ENCODE measurements around the gene RNF138.

Gene RNF138

GRCh38 chr18:32139835-32140283 lies 48.2 kb downstream of the RNF138 start:
- CTCF ChIA-PET = interaction anchor here (0.6 to 1.0 kb wide), 4 partner anchors 10 to 223 kb away, joined by 3 read pairs; no protein-coding TSS in a partner anchor
- Histone ChIP-seq H3K27ac (ENCODE audit: insufficient read depth in 1 of 2, low read depth in 1 of 2, low read length in 2 of 2, poor library complexity in 1 of 2, severe bottlenecking in 2 of 2) (no peak overlapping the region), H3K4me3 (ENCODE audit: control insufficient read depth in 1 of 7, extremely low read depth in 1 of 7, insufficient read depth in 4 of 7, low read depth in 2 of 7, low read length in 6 of 7) (no peak overlapping the region), H3K36me3 (ENCODE audit: control insufficient read depth in 4 of 4, insufficient read depth in 4 of 4, low read length in 3 of 4) (no peaks in the 10 kb centered on the region), H3K9me3 (ENCODE audit: control extremely low read depth in 1 of 5, control insufficient read depth in 4 of 5, insufficient read depth in 2 of 5, low read depth in 1 of 5, low read length in 4 of 5) (no peaks in the 10 kb centered on the region), H3K27me3 (replicated peaks in 2 of 5; ENCODE audit: control insufficient read depth in 4 of 5, insufficient read depth in 5 of 5, low read length in 4 of 5) (no peaks in the 10 kb centered on the region), H3K4me1 (ENCODE audit: control extremely low read depth in 1 of 4, control insufficient read depth in 4 of 4, insufficient read depth in 4 of 4, low read length in 3 of 4) (peaks cover 0 to 11% (median 5%) of the 10 kb centered on the region in 4 experiments)
- POLR2A ChIA-PET = no interaction called here
- WGBS (ENCODE audit: insufficient coverage) = 95% methylated on average over 24 of the region's 24 CpGs
- DNase-seq = no peak

GRCh38 chr18:32148185-32148870 lies 56.7 kb downstream of the RNF138 start:
- Histone ChIP-seq H3K4me1 (ENCODE audit: control extremely low read depth in 1 of 4, control insufficient read depth in 4 of 4, insufficient read depth in 4 of 4, low read length in 3 of 4) (no peaks in the 10 kb centered on the region), H3K9me3 (ENCODE audit: control extremely low read depth in 1 of 5, control insufficient read depth in 4 of 5, insufficient read depth in 2 of 5, low read depth in 1 of 5, low read length in 4 of 5) (peaks cover 0 to 2% (median 0%) of the 10 kb centered on the region in 5 experiments), H3K27me3 (replicated peaks in 2 of 5; ENCODE audit: control insufficient read depth in 4 of 5, insufficient read depth in 5 of 5, low read length in 4 of 5) (no peaks in the 10 kb centered on the region), H3K36me3 (ENCODE audit: control insufficient read depth in 4 of 4, insufficient read depth in 4 of 4, low read length in 3 of 4) (no peaks in the 10 kb centered on the region), H3K4me3 (ENCODE audit: control insufficient read depth in 1 of 7, extremely low read depth in 1 of 7, insufficient read depth in 4 of 7, low read depth in 2 of 7, low read length in 6 of 7) (no peak overlapping the region), H3K27ac (ENCODE audit: insufficient read depth in 1 of 2, low read depth in 1 of 2, low read length in 2 of 2, poor library complexity in 1 of 2, severe bottlenecking in 2 of 2) (no peak overlapping the region)
- CTCF ChIA-PET = interaction anchor here (1.1 to 1.7 kb wide), 2 partner anchors 8 to 10 kb away, joined by 3 to 7 read pairs; no protein-coding TSS in a partner anchor
- POLR2A ChIA-PET = no interaction called here
- DNase-seq = no peak
- WGBS (ENCODE audit: insufficient coverage) = no CpG with 5 or more reads among the region's 2 CpGs

- 100% methylated on average over 1 of the region's 5 CpGs for WGBS (ENCODE audit: insufficient coverage)
- ChIA-PET CTCF (interaction anchor here (1.0 to 2.4 kb wide), 3 partner anchors 120 to 399 kb away, joined by 3 to 5 read pairs (median 5); no protein-coding TSS in a partner anchor), POLR2A (no interaction called here)
- Histone ChIP-seq H3K9me3 (ENCODE audit: control extremely low read depth in 1 of 5, control insufficient read depth in 4 of 5, insufficient read depth in 2 of 5, low read depth in 1 of 5, low read length in 4 of 5) (peaks cover 0 to 3% (median 2%) of the 10 kb centered on the region in 5 experiments), H3K36me3 (ENCODE audit: control insufficient read depth in 4 of 4, insufficient read depth in 4 of 4, low read length in 3 of 4) (no peaks in the 10 kb centered on the region), H3K4me1 (ENCODE audit: control extremely low read depth in 1 of 4, control insufficient read depth in 4 of 4, insufficient read depth in 4 of 4, low read length in 3 of 4) (peaks cover 0 to under 1% (median 0%) of the 10 kb centered on the region in 4 experiments), H3K4me3 (ENCODE audit: control insufficient read depth in 1 of 7, extremely low read depth in 1 of 7, insufficient read depth in 4 of 7, low read depth in 2 of 7, low read length in 6 of 7) (no peak overlapping the region), H3K27ac (ENCODE audit: insufficient read depth in 1 of 2, low read depth in 1 of 2, low read length in 2 of 2, poor library complexity in 1 of 2, severe bottlenecking in 2 of 2) (no peak overlapping the region), H3K27me3 (replicated peaks in 2 of 5; ENCODE audit: control insufficient read depth in 4 of 5, insufficient read depth in 5 of 5, low read length in 4 of 5) (no peaks in the 10 kb centered on the region)
- no peak for DNase-seq
Observed at GRCh38 chr18:32152705-32153448, 61.2 kb downstream of the RNF138 start.

- POLR2A ChIA-PET = no interaction called here
- no peaks in the 10 kb centered on the region for H3K36me3 ChIP-seq (ENCODE audit: control insufficient read depth in 4 of 4, insufficient read depth in 4 of 4, low read length in 3 of 4)
- H3K4me3 ChIP-seq (ENCODE audit: control insufficient read depth in 1 of 7, extremely low read depth in 1 of 7, insufficient read depth in 4 of 7, low read depth in 2 of 7, low read length in 6 of 7) = no peak overlapping the region
- no peak overlapping the region for H3K27ac ChIP-seq (ENCODE audit: insufficient read depth in 1 of 2, low read depth in 1 of 2, low read length in 2 of 2, poor library complexity in 1 of 2, severe bottlenecking in 2 of 2)
- no peak for DNase-seq
- H3K4me1 ChIP-seq (ENCODE audit: control extremely low read depth in 1 of 4, control insufficient read depth in 4 of 4, insufficient read depth in 4 of 4, low read length in 3 of 4) = peaks cover 0 to 6% (median 4%) of the 10 kb centered on the region in 4 experiments
- CTCF ChIA-PET = interaction anchor here (1.0 to 8.7 kb wide), 13 partner anchors 10 to 401 kb away, joined by 3 to 129 read pairs (median 4); partner anchors contain the start of gene GAREM1
- peaks cover 0 to 3% (median 2%) of the 10 kb centered on the region in 5 experiments for H3K27me3 ChIP-seq (replicated peaks in 2 of 5; ENCODE audit: control insufficient read depth in 4 of 5, insufficient read depth in 5 of 5, low read length in 4 of 5)
- peaks cover 0 to 3% (median 2%) of the 10 kb centered on the region in 5 experiments for H3K9me3 ChIP-seq (ENCODE audit: control extremely low read depth in 1 of 5, control insufficient read depth in 4 of 5, insufficient read depth in 2 of 5, low read depth in 1 of 5, low read length in 4 of 5)
Observed at GRCh38 chr18:32156855-32157254, 65.2 kb downstream of the RNF138 start.

- Histone ChIP-seq H3K36me3 (ENCODE audit: control insufficient read depth in 4 of 4, insufficient read depth in 4 of 4, low read length in 3 of 4) (no peaks in the 10 kb centered on the region), H3K27ac (ENCODE audit: insufficient read depth in 1 of 2, low read depth in 1 of 2, low read length in 2 of 2, poor library complexity in 1 of 2, severe bottlenecking in 2 of 2) (no peak overlapping the region), H3K27me3 (replicated peaks in 2 of 5; ENCODE audit: control insufficient read depth in 4 of 5, insufficient read depth in 5 of 5, low read length in 4 of 5) (peaks cover 0 to 3% (median 2%) of the 10 kb centered on the region in 5 experiments), H3K9me3 (ENCODE audit: control extremely low read depth in 1 of 5, control insufficient read depth in 4 of 5, insufficient read depth in 2 of 5, low read depth in 1 of 5, low read length in 4 of 5) (peaks cover 0 to 3% (median under 1%) of the 10 kb centered on the region in 5 experiments), H3K4me1 (ENCODE audit: control extremely low read depth in 1 of 4, control insufficient read depth in 4 of 4, insufficient read depth in 4 of 4, low read length in 3 of 4) (peaks cover 0 to 6% (median 4%) of the 10 kb centered on the region in 4 experiments), H3K4me3 (ENCODE audit: control insufficient read depth in 1 of 7, extremely low read depth in 1 of 7, insufficient read depth in 4 of 7, low read depth in 2 of 7, low read length in 6 of 7) (no peak overlapping the region)
- POLR2A ChIA-PET = interaction anchor here (0.5 kb wide), 1 partner anchor 394 kb away, joined by 6 read pairs; no protein-coding TSS in a partner anchor
- CTCF ChIA-PET = interaction anchor here (0.8 to 8.7 kb wide), 26 partner anchors 9 to 419 kb away, joined by 3 to 129 read pairs (median 4); partner anchors contain the start of gene GAREM1
- 87% methylated on average over 4 of the region's 5 CpGs for WGBS (ENCODE audit: insufficient coverage)
- DNase-seq = no peak
Observed at GRCh38 chr18:32157580-32157979, 65.9 kb downstream of the RNF138 start.

- Histone ChIP-seq H3K36me3 (ENCODE audit: control insufficient read depth in 4 of 4, insufficient read depth in 4 of 4, low read length in 3 of 4) (no peaks in the 10 kb centered on the region), H3K27ac (ENCODE audit: insufficient read depth in 1 of 2, low read depth in 1 of 2, low read length in 2 of 2, poor library complexity in 1 of 2, severe bottlenecking in 2 of 2) (no peak overlapping the region), H3K9me3 (ENCODE audit: control extremely low read depth in 1 of 5, control insufficient read depth in 4 of 5, insufficient read depth in 2 of 5, low read depth in 1 of 5, low read length in 4 of 5) (peaks cover 0 to 3% (median 0%) of the 10 kb centered on the region in 5 experiments), H3K27me3 (replicated peaks in 2 of 5; ENCODE audit: control insufficient read depth in 4 of 5, insufficient read depth in 5 of 5, low read length in 4 of 5) (peaks cover 0 to 6% (median 2%) of the 10 kb centered on the region in 5 experiments), H3K4me1 (ENCODE audit: control extremely low read depth in 1 of 4, control insufficient read depth in 4 of 4, insufficient read depth in 4 of 4, low read length in 3 of 4) (peaks cover 0 to 6% (median 4%) of the 10 kb centered on the region in 4 experiments), H3K4me3 (ENCODE audit: control insufficient read depth in 1 of 7, extremely low read depth in 1 of 7, insufficient read depth in 4 of 7, low read depth in 2 of 7, low read length in 6 of 7) (peak overlapping the region in 3 of 7 experiments; percentile 23 to 42 (median 40))
- 5% methylated on average over 14 of the region's 22 CpGs for WGBS (ENCODE audit: insufficient coverage)
- POLR2A ChIA-PET = interaction anchor here (0.5 kb wide), 1 partner anchor 393 kb away, joined by 6 read pairs; no protein-coding TSS in a partner anchor
- peak; percentile 83 to 91 (median 90) for DNase-seq
- CTCF ChIA-PET = interaction anchor here (0.6 to 8.7 kb wide), 27 partner anchors 8 to 719 kb away, joined by 3 to 129 read pairs (median 4); partner anchors contain the start of gene GAREM1
Observed at GRCh38 chr18:32158108-32158624, 66.5 kb downstream of the RNF138 start.
